ENCODE measurements around the gene MICAL2. TPM values are rescaled to one million over a fixed set of nuclear protein-coding genes. Genes with fewer than 3 reads are reported as not detected.

MICAL2 gene
- total and polyA plus RNA-seq, 2 of the 8 experiments (the other 6 are each of a cell fraction or from before 2014, with no cell fraction given) = 1.3 to 4.1 TPM

GRCh38 chr11:12117200-12117599 is 6.8 kb downstream of the MICAL2 start:
- no peak overlapping the region for H2BK20ac ChIP-seq (ENCODE audit: low read length)
- no peak overlapping the region for H3K27ac ChIP-seq (ENCODE audit: low read depth, low read length)
- no peaks in the 10 kb centered on the region for H3K79me2 ChIP-seq (ENCODE audit: control insufficient read depth in 1 of 2, insufficient read depth in 2 of 2, low read length in 2 of 2)
- no peak for FAIRE-seq
- WGBS, 2 experiments (ENCODE audit: extremely low coverage in 1 of 2, insufficient coverage in 1 of 2, insufficient read length in 1 of 2, insufficient replicate concordance in 2 of 2, low coverage in 1 of 2, low lambda C conversion rate in 2 of 2, missing lambda C conversion rate in 1 of 2) = 83% methylated on average over 4 of the region's 4 CpGs; no CpG with 5 or more reads in 1 of the 2 experiments
- H3K36me3 ChIP-seq (ENCODE audit: control insufficient read depth in 2 of 4, insufficient read depth in 4 of 4, low read length in 3 of 4) = no peaks in the 10 kb centered on the region
- no peak overlapping the region for H2BK5ac ChIP-seq (ENCODE audit: low read depth, low read length)
- H3K23me2 ChIP-seq (ENCODE audit: low read depth, low read length) = no peaks in the 10 kb centered on the region
- no peak overlapping the region for H3K14ac ChIP-seq (ENCODE audit: insufficient read length)
- no peak overlapping the region for H3K4me3 ChIP-seq (ENCODE audit: extremely low read depth in 1 of 4, insufficient read depth in 2 of 4, low read depth in 3 of 4, low read length in 4 of 4)
- H3K4me2 ChIP-seq (ENCODE audit: insufficient read depth in 1 of 2, low read depth in 2 of 2, low read length in 2 of 2) = no peak overlapping the region
- H2AK5ac ChIP-seq (ENCODE audit: low read depth, low read length) = no peak overlapping the region
- H3K23ac ChIP-seq (ENCODE audit: insufficient read length) = no peak overlapping the region
- no peaks in the 10 kb centered on the region for H3K4me1 ChIP-seq (replicated peaks in 1 of 4; ENCODE audit: control insufficient read depth in 3 of 4, insufficient read depth in 4 of 4, low read length in 3 of 4)
- no peak overlapping the region for H2BK120ac ChIP-seq (replicated peaks; ENCODE audit: low read depth, low read length)
- no peak overlapping the region for H3K18ac ChIP-seq (ENCODE audit: extremely low read depth, low read length)
- no peak overlapping the region for H2BK12ac ChIP-seq (ENCODE audit: low read depth, low read length)
- no peak overlapping the region for H4K5ac ChIP-seq (ENCODE audit: insufficient read length, low read depth, low read length)
- no peak overlapping the region for H4K8ac ChIP-seq (ENCODE audit: extremely low read depth, insufficient read depth, low read length)
- H3K4ac ChIP-seq (replicated peaks; ENCODE audit: insufficient read length, low read depth, low read length) = no peak overlapping the region
- no peaks in the 10 kb centered on the region for H4K20me1 ChIP-seq (replicated peaks in 1 of 2; ENCODE audit: control insufficient read depth in 1 of 2, insufficient read depth in 2 of 2, low read length in 2 of 2)
- no peaks in the 10 kb centered on the region for H3K9me3 ChIP-seq (ENCODE audit: insufficient read depth in 2 of 2, low read depth in 1 of 2, low read length in 1 of 2)
- no peak overlapping the region for H3K56ac ChIP-seq (replicated peaks; ENCODE audit: insufficient read length, low read depth, low read length)
- CTCF ChIA-PET (ENCODE audit: partially characterized antibody) = interaction anchor here (0.5 to 11.9 kb wide), 8 partner anchors 12 to 377 kb away, joined by 3 to 137 read pairs (median 4); no protein-coding TSS in a partner anchor
- POLR2A ChIA-PET (ENCODE audit: partially characterized antibody) = no interaction called here
- peaks cover 0 to 5% (median 3%) of the 10 kb centered on the region in 4 experiments; a peak in 4 of 7 replicates for H3K27me3 ChIP-seq (replicated peaks in 1 of 4; ENCODE audit: control insufficient read depth in 3 of 4, extremely low read depth in 1 of 4, insufficient read depth in 3 of 4, low read length in 3 of 4)
- peak overlapping the region; percentile 53; the same call in 1 of the 2 replicates for H2AFZ ChIP-seq (ENCODE audit: low read length)
- DNase-seq (ENCODE audit: low read depth in 1 of 2, low spot score in 2 of 2) = no peak
- no peaks in the 10 kb centered on the region for H3K79me1 ChIP-seq (ENCODE audit: low read depth, low read length)
- no peak overlapping the region for H4K91ac ChIP-seq (replicated peaks; ENCODE audit: insufficient read length, low read length)
- H3K9ac ChIP-seq (replicated peaks in 1 of 4; ENCODE audit: extremely low read depth in 1 of 4, low read depth in 3 of 4, low read length in 3 of 4) = no peak overlapping the region
- no peak overlapping the region for H2BK15ac ChIP-seq (ENCODE audit: low read length)
- TF ChIP-seq KDM4A (IDR thresholded peaks at IDR 0.05; ENCODE audit: low read depth, low read length, severe bottlenecking) = no peak
- no peak for TF ChIP-seq E2F6 (IDR thresholded peaks at IDR 0.05)
- no peak for TF ChIP-seq MAFK (IDR thresholded peaks at IDR 0.05; ENCODE audit: low read depth, low read length)
- TF ChIP-seq KDM1A (IDR thresholded peaks at IDR 0.05; ENCODE audit: borderline replicate concordance, low read length) = no peak
- no peak for TF ChIP-seq EZH2 (IDR thresholded peaks at IDR 0.05; ENCODE audit: low read depth, low read length, severe bottlenecking)
- TF ChIP-seq YY1 (IDR thresholded peaks at IDR 0.05; ENCODE audit: low read depth, low read length) = no peak
- no peak for TF ChIP-seq SIN3A (conservative IDR thresholded peaks at IDR 0.05 in 1 of 2, IDR thresholded peaks at IDR 0.05 in 1 of 2; ENCODE audit: low read depth in 1 of 2, low read length in 2 of 2)
- no peak for TF ChIP-seq MAX (IDR thresholded peaks at IDR 0.05)
- TF ChIP-seq TAF1 (IDR thresholded peaks at IDR 0.05; ENCODE audit: low read depth, low read length) = no peak
- TF ChIP-seq SIX5 (IDR thresholded peaks at IDR 0.05; ENCODE audit: low read depth, low read length) = no peak
- TF ChIP-seq RFX5 (IDR thresholded peaks at IDR 0.05; ENCODE audit: borderline replicate concordance, low read depth, low read length) = no peak
- no peak for TF ChIP-seq ASH2L (IDR thresholded peaks at IDR 0.05; ENCODE audit: low read length)

Measured in H1 (cell line).